GM21515 (cell line): ENCODE data around the gene SSBP2.
"Not testable (repeated sequence)": the region's sequence is repeated elsewhere in the genome, so short reads cannot be mapped to it uniquely, and the experiment has no call there.

ENCODE experiments used
- ATAC-seq: cut with Tn5 transposase; IDR thresholded peaks from one replicate; pipeline ENCODE4 v1.9.1; 2021; ENCODE audit not compliant: unreplicated experiment

SSBP2 gene

GRCh38 chr5:81739291-81739690 lies 11.6 kb downstream of the SSBP2 start:
- no peak for ATAC-seq

GRCh38 chr5:81729276-81729675 lies 21.6 kb downstream of the SSBP2 start:
- ATAC-seq, result no peak

DNA sequence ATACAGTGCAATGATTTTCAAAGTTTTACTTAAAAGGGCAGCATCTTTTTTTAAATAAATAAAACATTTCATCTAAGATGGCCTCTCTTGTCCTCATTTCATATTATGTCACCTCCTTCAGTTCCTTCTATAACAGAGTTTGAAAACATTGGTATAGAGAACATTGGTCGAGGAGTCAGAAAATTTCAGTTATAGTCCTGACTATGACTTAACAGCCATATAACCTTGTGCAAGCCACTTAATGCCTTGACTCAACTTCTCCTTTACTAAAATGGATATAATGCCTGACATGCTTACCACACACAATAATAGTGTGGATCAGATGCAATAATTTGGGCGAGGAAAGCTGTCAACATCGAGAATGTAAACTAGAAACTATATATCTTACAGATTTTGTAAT lies 22.6 kb downstream of the SSBP2 start:
- no peak for ATAC-seq

DNA sequence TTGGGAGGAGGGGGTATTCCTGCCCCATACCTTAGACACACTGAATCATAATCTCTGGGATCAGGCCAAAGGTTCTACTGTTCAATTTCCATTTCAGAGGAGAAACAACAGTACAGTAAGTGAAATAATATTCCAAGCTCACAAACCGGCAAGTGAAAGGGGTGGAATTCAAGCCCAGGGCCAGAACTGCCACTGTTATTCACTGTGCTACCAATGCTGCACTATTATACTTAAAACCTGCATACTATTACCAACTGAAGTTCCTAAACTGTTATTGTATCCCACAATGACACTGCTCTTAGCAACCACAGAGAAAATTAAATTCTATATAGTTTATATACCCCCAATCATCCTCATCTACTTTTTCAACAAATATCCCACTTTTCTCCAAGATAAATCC lies 24.6 kb downstream of the SSBP2 start:
- no peak for ATAC-seq

- ATAC-seq, result no peak
Measured at GRCh38 chr5:81724571-81724970, 26.3 kb downstream of the SSBP2 start.

DNA sequence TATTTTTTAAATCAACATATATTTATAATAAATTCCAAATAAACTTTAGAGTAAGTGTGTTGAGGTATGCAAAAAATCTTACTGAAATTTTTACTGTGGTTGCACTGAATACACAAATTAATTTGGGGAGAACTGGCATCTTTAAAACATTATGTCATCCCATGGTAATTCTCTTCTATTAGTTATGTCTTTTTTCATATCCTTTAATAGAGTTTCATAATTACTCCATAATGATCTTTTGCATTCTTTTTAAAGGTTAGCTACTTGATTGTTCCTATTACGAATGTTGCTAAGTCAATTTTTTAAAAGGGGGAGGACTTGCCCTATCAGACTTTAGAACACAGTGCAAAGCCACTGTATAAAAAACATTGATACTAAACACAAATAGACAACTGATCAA lies 26.8 kb downstream of the SSBP2 start:
- ATAC-seq, result no peak

DNA sequence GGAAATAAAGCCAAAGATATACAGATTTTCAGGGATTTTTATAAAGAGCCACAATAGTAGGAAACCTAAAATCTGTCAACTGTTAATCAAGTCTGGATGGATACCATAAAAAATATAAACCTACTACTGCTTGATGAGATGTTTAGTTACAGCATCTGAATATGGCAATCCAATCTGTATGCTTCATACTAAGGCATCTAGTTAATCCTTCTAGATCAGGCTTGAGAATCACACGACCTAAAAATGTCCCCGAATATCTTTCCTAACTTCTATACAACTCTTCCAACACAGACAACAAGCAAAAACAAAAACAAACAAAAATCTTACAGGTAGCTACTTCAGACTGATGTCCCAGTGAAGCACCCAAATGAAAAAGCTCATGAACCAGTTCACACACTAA lies 29.8 kb downstream of the SSBP2 start:
- no peak for ATAC-seq

DNA sequence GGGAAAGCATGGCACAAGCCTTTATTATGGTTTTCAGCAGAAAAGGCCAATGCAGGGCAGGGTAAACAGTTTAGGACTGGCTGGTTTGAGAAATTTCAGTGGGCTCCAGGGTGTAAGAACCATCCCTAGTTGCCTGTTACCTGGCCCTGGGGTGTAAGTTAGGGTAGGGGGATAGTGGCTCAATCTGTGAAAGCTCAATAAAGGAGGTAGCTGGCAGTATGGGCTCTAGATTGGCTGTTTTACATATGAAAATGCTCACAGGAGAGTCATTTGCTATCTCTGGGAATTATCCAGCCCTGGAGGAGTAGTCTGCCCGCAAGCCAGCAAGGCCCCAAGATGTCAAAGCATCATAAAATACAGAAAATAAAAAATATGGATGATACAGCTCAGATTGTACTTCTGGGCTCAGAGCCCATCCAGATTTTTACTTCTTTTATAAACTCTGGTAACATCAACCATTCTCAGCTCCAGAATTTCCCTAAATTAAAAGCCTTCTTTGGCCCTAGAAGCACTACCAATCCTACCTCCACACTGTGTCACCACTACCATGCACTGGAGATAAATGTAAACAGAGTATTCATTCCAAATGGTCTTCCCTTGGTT lies 31.1 kb downstream of the SSBP2 start:
- ATAC-seq, result no peak

DNA sequence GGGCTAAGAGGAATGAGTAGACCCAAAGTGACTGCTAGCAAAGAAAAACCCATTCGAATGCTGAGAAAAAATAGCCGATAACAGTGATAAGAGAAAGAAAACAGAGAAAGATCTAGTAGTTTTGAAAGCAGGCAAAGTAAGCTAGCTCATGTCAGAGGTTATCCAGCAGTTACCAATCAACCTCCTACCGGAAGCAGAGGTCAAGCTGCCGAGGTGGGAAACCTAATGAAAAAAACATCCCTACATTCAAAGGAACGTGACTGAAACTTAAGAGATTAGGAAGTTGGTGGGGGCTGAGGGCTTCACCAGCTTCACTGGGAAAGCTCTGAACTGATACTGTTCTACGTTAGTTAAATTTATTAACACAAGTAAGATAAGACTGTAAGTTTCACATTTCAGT lies 32.6 kb downstream of the SSBP2 start:
- ATAC-seq, result no peak

DNA sequence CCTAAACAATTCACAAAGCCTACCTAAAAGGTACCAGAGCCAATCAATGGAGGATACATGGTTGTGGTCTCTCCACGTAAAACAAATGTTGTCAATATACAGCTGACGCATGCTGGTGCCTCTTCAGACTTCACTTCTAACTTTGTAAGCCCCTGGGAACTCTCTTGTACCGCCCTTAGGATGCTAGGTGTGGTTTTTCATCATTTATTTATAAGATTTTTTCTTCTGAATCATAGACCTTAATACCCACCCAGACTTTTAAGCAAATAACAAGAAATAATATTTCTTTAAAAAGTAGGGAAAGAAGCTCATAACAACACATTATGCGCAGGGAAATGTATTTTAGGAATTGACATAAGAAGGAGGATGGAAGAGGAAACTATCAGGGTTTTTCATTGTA lies 33.0 kb downstream of the SSBP2 start:
- no peak for ATAC-seq

DNA sequence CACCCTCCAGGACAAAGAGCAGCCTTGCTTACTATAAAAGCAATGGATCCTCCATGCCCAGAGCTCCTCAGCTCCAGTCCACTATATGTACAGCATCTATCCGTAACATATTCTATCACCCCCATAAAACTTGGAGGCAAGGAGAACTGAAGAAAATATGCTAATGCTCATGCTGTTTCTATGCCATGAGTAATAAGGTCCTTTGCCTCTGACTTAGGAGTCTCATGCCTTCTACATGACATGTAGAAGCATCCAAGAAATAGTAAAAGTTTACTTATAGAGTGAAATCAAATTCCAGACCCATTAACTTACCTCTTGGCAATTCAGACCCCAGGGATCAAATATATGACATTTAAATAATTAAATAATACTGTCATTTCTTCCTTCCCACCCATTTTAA lies 33.7 kb downstream of the SSBP2 start:
- ATAC-seq, result no peak

GRCh38 chr5:81714076-81714475 lies 36.8 kb downstream of the SSBP2 start:
- not testable (repeated sequence) for ATAC-seq

- ATAC-seq, result no peak
Measured at GRCh38 chr5:81708889-81709288, 42.0 kb downstream of the SSBP2 start.

DNA sequence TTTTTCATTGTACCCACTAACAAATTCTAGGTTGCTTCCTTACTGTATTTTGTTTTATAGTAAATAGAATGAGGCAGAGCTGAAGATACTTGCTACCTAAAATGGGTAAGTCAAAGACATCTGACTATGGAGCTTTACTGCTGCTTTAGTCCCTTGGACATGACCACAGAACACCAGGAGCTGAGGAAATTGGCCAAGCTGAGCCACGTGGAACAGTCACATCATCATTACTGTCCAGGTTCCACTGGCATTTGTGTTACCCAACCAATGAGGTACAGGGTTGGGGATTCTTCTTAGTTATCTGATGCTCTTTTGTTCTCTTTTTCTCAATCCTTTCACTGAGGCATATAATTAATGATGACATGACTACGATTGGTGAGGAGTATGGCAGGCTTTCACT lies 47.1 kb downstream of the SSBP2 start:
- ATAC-seq, result no peak

DNA sequence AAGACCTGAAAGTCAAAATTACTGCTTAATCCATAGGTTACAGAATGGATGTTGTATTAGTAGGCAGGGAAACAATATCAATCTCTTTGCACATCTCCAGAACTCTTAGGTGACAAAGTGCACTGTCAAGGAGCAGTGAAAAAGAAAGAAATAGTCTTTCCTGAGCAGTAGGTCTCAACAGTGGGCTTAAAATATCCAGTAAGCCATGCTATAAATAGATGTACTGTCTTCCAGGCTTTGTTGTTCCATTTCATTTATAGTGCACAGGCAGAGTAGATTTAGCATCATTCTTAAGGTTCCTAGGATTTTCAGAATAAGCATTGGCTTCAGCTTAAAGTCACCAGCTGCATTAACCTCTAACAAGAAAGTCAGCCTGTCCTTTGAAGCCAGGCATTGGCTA lies 50.7 kb downstream of the SSBP2 start:
- ATAC-seq, result no peak

GRCh38 chr5:81698813-81699212 lies 52.1 kb downstream of the SSBP2 start:
- ATAC-seq, result no peak

DNA sequence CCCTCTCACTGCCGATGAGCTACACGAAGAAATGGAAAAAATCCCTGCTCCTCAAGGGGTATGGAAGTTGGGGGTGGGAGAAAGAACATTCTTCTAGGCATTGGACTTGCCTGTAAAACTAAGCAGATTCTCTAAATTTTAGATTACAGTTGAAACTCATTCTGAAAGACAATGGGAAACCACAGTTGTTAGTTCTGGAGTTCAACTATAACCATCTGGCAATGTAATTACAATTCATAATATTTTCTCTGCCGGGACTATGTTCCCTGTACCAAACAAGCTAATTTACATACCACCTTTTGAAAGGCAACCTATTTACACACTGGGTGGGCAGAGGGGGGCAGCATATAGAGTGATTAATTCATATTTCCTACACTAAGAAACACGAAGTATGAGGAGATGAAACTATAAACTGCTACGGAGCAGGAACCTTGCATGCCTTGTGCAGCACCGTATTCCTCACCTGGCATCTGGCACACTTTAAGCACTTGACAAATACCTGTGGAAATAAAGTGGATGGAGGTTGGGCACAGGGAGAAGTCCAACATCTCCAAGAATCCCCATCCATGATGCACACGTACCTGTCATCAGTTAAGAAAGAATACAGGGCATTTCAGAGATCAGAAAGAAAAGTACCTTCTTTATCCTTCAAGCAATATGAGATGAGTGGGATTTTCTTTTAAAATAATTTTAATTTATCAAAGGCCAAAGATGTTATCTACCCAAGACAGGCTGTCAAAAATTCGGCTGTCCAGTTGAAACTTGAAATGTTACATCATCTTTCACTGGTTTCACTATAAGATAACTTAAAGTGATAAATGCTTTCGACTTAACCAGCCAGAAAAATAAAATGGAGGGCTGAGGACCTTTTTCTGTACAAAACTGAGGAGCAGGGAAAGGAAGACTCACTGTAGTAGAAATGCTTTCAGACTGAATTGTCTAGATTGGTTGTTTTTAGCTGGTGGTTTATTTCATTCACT lies 54.2 kb downstream of the SSBP2 start:
- ATAC-seq, result no peak

DNA sequence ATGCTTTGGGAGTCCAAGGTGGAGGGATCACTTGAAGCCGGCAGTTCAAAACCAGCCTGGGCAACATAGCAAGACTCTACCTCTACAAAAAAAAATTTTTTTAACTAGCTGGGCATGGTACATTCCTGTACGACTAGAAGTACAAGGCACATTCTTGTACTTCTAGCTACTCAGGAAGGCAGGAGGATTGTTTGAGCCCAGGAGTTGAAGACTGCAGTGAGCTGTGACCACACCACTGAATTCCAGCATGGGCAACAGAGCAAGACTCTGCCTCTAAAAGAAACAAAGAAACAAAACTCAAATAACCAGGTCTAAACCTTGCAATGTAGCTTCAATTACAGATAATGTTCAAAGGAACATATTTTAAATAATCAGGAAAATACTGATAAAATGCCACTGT lies 56.2 kb downstream of the SSBP2 start:
- ATAC-seq, result no peak

DNA sequence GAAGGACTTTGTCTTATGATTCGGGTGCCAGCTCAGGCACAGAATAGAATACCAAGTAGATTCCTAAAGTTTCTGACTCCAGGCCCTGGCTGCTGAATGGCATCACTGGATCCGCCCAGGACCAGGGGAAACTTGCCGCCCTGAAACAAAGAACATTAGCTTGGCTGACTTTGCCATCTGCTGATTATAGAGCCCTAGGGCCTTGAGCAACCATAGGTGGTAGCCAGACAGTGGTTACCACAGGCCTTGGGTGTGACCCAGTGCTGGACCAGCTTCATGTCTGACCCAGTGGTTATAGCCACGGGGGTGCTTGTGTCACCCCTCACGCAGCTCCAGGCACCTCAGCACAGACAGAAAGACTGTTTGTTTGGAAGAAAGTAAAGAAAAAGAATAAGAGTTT lies 62.7 kb downstream of the SSBP2 start:
- no peak for ATAC-seq

- ATAC-seq, result no peak
Measured at GRCh38 chr5:81687292-81687691, 63.6 kb downstream of the SSBP2 start.

DNA sequence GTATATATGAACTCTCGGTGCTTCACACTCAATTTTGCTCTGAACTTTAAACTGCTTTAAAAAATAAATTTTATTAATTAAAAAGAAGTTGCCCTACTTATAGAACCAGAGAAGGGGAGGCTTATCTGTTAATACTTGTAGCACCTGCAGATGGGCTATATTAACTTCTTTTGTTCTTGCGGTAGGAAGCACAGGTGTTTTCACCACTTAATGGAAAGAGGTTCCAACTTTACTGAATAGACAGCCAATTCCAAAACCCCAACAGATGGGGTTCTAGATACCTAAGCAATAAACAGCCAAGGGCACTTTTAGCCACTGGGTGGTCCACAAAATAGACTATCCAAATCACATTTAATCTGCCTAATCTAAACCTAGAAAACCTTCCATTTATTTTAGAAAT lies 65.4 kb downstream of the SSBP2 start:
- ATAC-seq, result no peak

DNA sequence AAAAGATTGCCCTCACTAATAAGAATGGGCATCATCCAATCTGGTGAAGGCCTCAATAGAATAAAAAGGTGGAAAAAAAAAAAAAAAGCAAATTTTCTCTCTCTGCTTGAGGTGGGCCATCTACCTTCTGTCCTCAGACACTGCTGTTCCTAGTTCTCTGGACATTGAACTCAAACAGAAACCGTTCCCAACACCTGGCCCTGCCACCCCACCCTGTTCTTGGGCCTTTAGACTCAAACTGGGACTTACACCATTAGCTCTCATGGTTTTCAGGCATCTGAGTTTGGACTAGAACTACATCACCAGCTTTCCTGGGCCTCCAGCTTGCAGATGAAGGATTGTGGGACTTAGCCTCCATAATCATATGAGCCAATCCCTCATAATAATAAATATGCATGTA lies 71.0 kb downstream of the SSBP2 start:
- no peak for ATAC-seq

- ATAC-seq, result no peak
Measured at GRCh38 chr5:81675420-81675819, 75.5 kb downstream of the SSBP2 start.
